IMR-90 (cell line): Measurements from ENCODE around the gene C1QL2. TPM values are rescaled to one million over a fixed set of nuclear protein-coding genes. Genes with fewer than 3 reads are reported as not detected.

ENCODE experiments used
- ATAC-seq: fragments of 200-7000 bp; cut with Tn5 transposase; 2 replicates; pipeline ENCODE4 v1.9.1; 2020; ENCODE audit warnings: low read depth, mild to moderate bottlenecking, moderate library complexity
- BruUV-seq: library from RNA; stranded (reverse); fragments of 400-500 nt; replicated peaks from 2 replicates; lab custom pipeline; 2021; lab: Mats Ljungman, UMichigan
- CTCF ChIA-PET: fragments of 300-600 bp; formaldehyde crosslinking; extraction: SDS; loops from one replicate; lab custom pipeline; 2021; ENCODE audit warnings: antibody characterized with exemption; lab: Yijun Ruan, JAX
- POLR2A ChIA-PET: fragments of 300-600 bp; sonication (Branson Sonifier 250); formaldehyde crosslinking; loops from one replicate; lab custom pipeline; 2022; ENCODE audit warnings: antibody characterized with exemption; ENCODE audit not compliant: unreplicated experiment; lab: Charles Lee
- DNase-seq: peaks from one replicate; pipeline ENCODE4 v3.0.0; 2013
- H2AFZ ChIP-seq: replicated peaks from 2 replicates; pipeline ENCODE3; 2013; ENCODE audit warnings: low read length, mild to moderate bottlenecking; ENCODE audit not compliant: poor library complexity
- H2AK5ac ChIP-seq: 2 replicates; pipeline ENCODE4 v1.6.1; 2013; ENCODE audit warnings: low read depth, low read length, inconsistent platforms
- H2AK9ac ChIP-seq: replicated peaks from 2 replicates; pipeline ENCODE3; 2013; ENCODE audit warnings: mild to moderate bottlenecking, low read depth, low read length, moderate library complexity; ENCODE audit not compliant: poor library complexity
- H2BK120ac ChIP-seq: 2 replicates; pipeline ENCODE4 v1.6.1; 2013; ENCODE audit warnings: low read depth, low read length, inconsistent platforms
- H2BK15ac ChIP-seq: 3 replicates; pipeline ENCODE4 v1.6.1; 2013; ENCODE audit warnings: low read depth, low read length, inconsistent platforms
- H2BK20ac ChIP-seq: 2 replicates; pipeline ENCODE4 v1.6.1; 2013; ENCODE audit warnings: low read depth, mild to moderate bottlenecking, inconsistent platforms, low read length, moderate library complexity
- H2BK5ac ChIP-seq: 2 replicates; pipeline ENCODE4 v1.6.1; 2013; ENCODE audit warnings: mild to moderate bottlenecking, low read depth, low read length, inconsistent platforms; ENCODE audit not compliant: poor library complexity, severe bottlenecking
- H3K14ac ChIP-seq: replicated peaks from 2 replicates; pipeline ENCODE4 v1.6.1; 2013; ENCODE audit warnings: low read depth, low read length, inconsistent platforms
- H3K18ac ChIP-seq: 2 replicates; pipeline ENCODE4 v1.6.1; 2013; ENCODE audit warnings: low read depth, low read length, control low read depth
- H3K23ac ChIP-seq: 2 replicates; pipeline ENCODE4 v1.6.1; 2013; ENCODE audit warnings: low read depth, low read length, inconsistent platforms
- H3K27ac ChIP-seq: 2 replicates; pipeline ENCODE4 v1.5.1; 2013; ENCODE audit warnings: mild to moderate bottlenecking, control low read depth, low read length; ENCODE audit not compliant: insufficient read depth
- H3K27me3 ChIP-seq: 2 replicates; pipeline ENCODE4 v1.6.1; 2013; ENCODE audit warnings: low read length; ENCODE audit not compliant: control insufficient read depth, insufficient read depth
- H3K36me3 ChIP-seq: 2 replicates; pipeline ENCODE4 v1.6.1; 2013; ENCODE audit warnings: low read length, mixed read lengths; ENCODE audit not compliant: control insufficient read depth, insufficient read depth
- H3K4ac ChIP-seq: 2 replicates; pipeline ENCODE4 v1.6.1; 2013; ENCODE audit warnings: low read depth, low read length, inconsistent platforms
- H3K4me1 ChIP-seq: 2 replicates; pipeline ENCODE4 v1.6.1; 2013; ENCODE audit warnings: low read length, mixed read lengths; ENCODE audit not compliant: control insufficient read depth, insufficient read depth
- H3K4me2 ChIP-seq: 2 replicates; pipeline ENCODE4 v1.6.1; 2013; ENCODE audit warnings: low read depth, mild to moderate bottlenecking, control low read depth, low read length, moderate library complexity
- H3K4me3 ChIP-seq: 2 replicates; pipeline ENCODE4 v1.5.1; 2013; ENCODE audit warnings: low read depth, mild to moderate bottlenecking, control low read depth, low read length, moderate library complexity; ENCODE audit not compliant: insufficient read depth
- H3K56ac ChIP-seq: 2 replicates; pipeline ENCODE4 v1.6.1; 2013; ENCODE audit warnings: low read length, inconsistent platforms; ENCODE audit not compliant: insufficient read depth; ENCODE audit errors: extremely low read depth
- H3K79me1 ChIP-seq, 2 experiments: 2 replicates each; pipeline ENCODE4 v1.6.1; 2013; ENCODE audit warnings: low read length in 2 of 2, inconsistent platforms in 1 of 2, low read depth in 1 of 2
- H3K9ac ChIP-seq: 2 replicates; pipeline ENCODE4 v1.6.1; 2013; ENCODE audit warnings: low read depth, low read length, control low read depth
- H3K9me1 ChIP-seq: 2 replicates; pipeline ENCODE4 v1.6.1; 2013; ENCODE audit warnings: low read length, inconsistent platforms; ENCODE audit not compliant: insufficient read depth
- H3K9me3 ChIP-seq: 2 replicates; pipeline ENCODE4 v1.6.1; 2013; ENCODE audit warnings: low read length; ENCODE audit not compliant: control insufficient read depth, insufficient read depth
- H4K20me1 ChIP-seq: 2 replicates; pipeline ENCODE4 v1.6.1; 2013; ENCODE audit warnings: low read length, inconsistent platforms; ENCODE audit not compliant: insufficient read depth
- H4K5ac ChIP-seq: 2 replicates; pipeline ENCODE4 v1.6.1; 2013; ENCODE audit warnings: mild to moderate bottlenecking, low read depth, low read length, control low read depth
- H4K8ac ChIP-seq, 2 experiments: 2 replicates each; pipeline ENCODE4 v1.6.1; 2013; ENCODE audit warnings: low read depth in 2 of 2, low read length in 2 of 2, control low read depth in 1 of 2, inconsistent platforms in 1 of 2
- H4K91ac ChIP-seq: 2 replicates; pipeline ENCODE4 v1.6.1; 2013; ENCODE audit warnings: low read depth, low read length, inconsistent platforms; ENCODE audit not compliant: insufficient read depth
- BHLHE40 ChIP-seq: fragments of 150-350 bp; IDR thresholded peaks from 2 replicates; pipeline ENCODE4 v1.6.1; 2016; ENCODE audit warnings: mild to moderate bottlenecking, low read depth, low read length
- CEBPB ChIP-seq: IDR thresholded peaks from 2 replicates; pipeline ENCODE4 v1.6.1; 2012; ENCODE audit warnings: low read depth, low read length, improper control_type of control experiment
- CHD1 ChIP-seq: IDR thresholded peaks from 2 replicates; pipeline ENCODE4 v1.6.1; 2012; ENCODE audit warnings: low read depth, low read length, improper control_type of control experiment
- CTCF ChIP-seq: conservative IDR thresholded peaks from 2 replicates; pipeline ENCODE4 v1.5.1; 2012; ENCODE audit warnings: mild to moderate bottlenecking, low read depth, low read length, improper control_type of control experiment
- ELK1 ChIP-seq: fragments of 150-350 bp; IDR thresholded peaks from 2 replicates; pipeline ENCODE4 v1.6.1; 2016; ENCODE audit warnings: low read depth, mild to moderate bottlenecking, low read length, moderate library complexity, borderline replicate concordance
- FOS ChIP-seq: fragments of 150-350 bp; IDR thresholded peaks from 2 replicates; pipeline ENCODE4 v1.6.1; 2016; ENCODE audit warnings: low read depth, low read length
- MAFK ChIP-seq: IDR thresholded peaks from 2 replicates; pipeline ENCODE4 v1.6.1; 2012; ENCODE audit warnings: low read depth, low read length, improper control_type of control experiment
- MAZ ChIP-seq: IDR thresholded peaks from 2 replicates; pipeline ENCODE4 v1.6.1; 2012; ENCODE audit warnings: low read depth, mild to moderate bottlenecking, low read length, improper control_type of control experiment, moderate library complexity, borderline replicate concordance
- MXI1 ChIP-seq: IDR thresholded peaks from 2 replicates; pipeline ENCODE4 v1.6.1; 2012; ENCODE audit warnings: low read depth, mild to moderate bottlenecking, low read length, moderate library complexity, borderline replicate concordance
- NFE2L2 ChIP-seq: fragments of 150-350 bp; IDR thresholded peaks from 2 replicates; pipeline ENCODE4 v1.6.1; 2016; ENCODE audit warnings: low read depth, mild to moderate bottlenecking, low read length
- POLR2A ChIP-seq: IDR thresholded peaks from 2 replicates; pipeline ENCODE4 v1.6.1; 2012; ENCODE audit warnings: mild to moderate bottlenecking, low read depth, low read length
- RAD21 ChIP-seq: IDR thresholded peaks from 2 replicates; pipeline ENCODE4 v1.6.1; 2012; ENCODE audit warnings: low read length, improper control_type of control experiment
- RCOR1 ChIP-seq: IDR thresholded peaks from 2 replicates; pipeline ENCODE4 v1.6.1; 2012; ENCODE audit warnings: mild to moderate bottlenecking, low read length, improper control_type of control experiment; ENCODE audit not compliant: insufficient replicate concordance
- RFX5 ChIP-seq: IDR thresholded peaks from 2 replicates; pipeline ENCODE4 v1.8.0; 2012; ENCODE audit warnings: low read depth, mild to moderate bottlenecking, low read length, moderate library complexity
- SMC3 ChIP-seq: fragments of 150-350 bp; IDR thresholded peaks from 2 replicates; pipeline ENCODE4 v1.6.1; 2016; ENCODE audit warnings: low read depth, mild to moderate bottlenecking, antibody characterized with exemption, low read length, moderate library complexity
- USF2 ChIP-seq: fragments of 150-350 bp; IDR thresholded peaks from 2 replicates; pipeline ENCODE4 v1.6.1; 2017; ENCODE audit warnings: mild to moderate bottlenecking, antibody characterized with exemption, low read length, low read depth
- whole genome bisulfite sequencing, 2 experiments: methylation state at CpG; one replicate each; pipeline versions ENCODE4 v1.1.5 to v1.1.7; 2013; ENCODE audit warnings: missing lambda C conversion rate in 2 of 2; ENCODE audit not compliant: insufficient read length in 1 of 2; ENCODE audit errors: extremely low coverage in 2 of 2; 5-methylcytosine and 5-hydroxymethylcytosine counted together
- dilution Hi-C: fragments of 300-500 bp; cut with HindIII; formaldehyde crosslinking; loops from one replicate; pipeline ENCODE4 v1.14.3; 2018; ENCODE audit warnings: low sequenced_read_pairs; ENCODE audit not compliant: unreplicated experiment
- in situ Hi-C: fragments of 300-500 bp; cut with MboI; formaldehyde crosslinking; loops from 3 replicates; pipeline ENCODE4 v1.14.3; 2019; ENCODE audit warnings: low sequenced_read_pairs, inconsistent platforms, mixed read lengths
- intact Hi-C: fragments of 100-400 bp; cut with micrococcal nuclease; formaldehyde crosslinking; loops from 2 replicates; pipeline ENCODE4 v1.10.0; 2022
- polyA plus RNA-seq, 3 experiments: library from polyadenylated mRNA; depleted of rRNA; stranded (reverse); fragments of >200 nt; gene quantifications; 2 replicates each; pipeline ENCODE4 v1.2.3, GENCODE V29; 2012; ENCODE audit warnings: low replicate concordance in 1 of 3
- total RNA-seq: library from RNA; depleted of rRNA; stranded (reverse); fragments of >200 nt; gene quantifications from 2 replicates; pipeline ENCODE4 v1.2.3, GENCODE V29; 2012

Gene C1QL2
- total and polyA plus RNA-seq, 2 of the 4 experiments (the other 2 are of a cell fraction): not detected

- CTCF ChIA-PET: no interaction called here
- H3K23ac ChIP-seq: no peak overlapping the region
- H4K5ac ChIP-seq: no peak overlapping the region
- no peak overlapping the region for H3K9ac ChIP-seq
- H3K18ac ChIP-seq: no peak overlapping the region
- H3K4me1 ChIP-seq: no peaks in the 10 kb centered on the region
- H3K79me1 ChIP-seq: no peaks in the 10 kb centered on the region
- H4K8ac ChIP-seq: no peak overlapping the region
- H2AK9ac ChIP-seq: no peak overlapping the region
- dilution Hi-C loops (no loop called here), in situ Hi-C loops (loop anchor here (25.0 kb wide), 1 partner anchor 108 kb away; no protein-coding TSS in a partner anchor), intact Hi-C loops (no loop called here)
- no peak overlapping the region for H2AK5ac ChIP-seq
- H3K9me1 ChIP-seq: no peaks in the 10 kb centered on the region
- ATAC-seq: no peak
- no peak overlapping the region for H2AFZ ChIP-seq
- no peak overlapping the region for H4K91ac ChIP-seq
- H3K9me3 ChIP-seq: no peaks in the 10 kb centered on the region
- no peaks in the 10 kb centered on the region for H3K36me3 ChIP-seq
- peaks cover 55% of the 10 kb centered on the region for H3K27me3 ChIP-seq
- no peak overlapping the region for H3K27ac ChIP-seq
- POLR2A ChIA-PET: no interaction called here
- no peaks in the 10 kb centered on the region for H4K20me1 ChIP-seq
- H3K4ac ChIP-seq: no peak overlapping the region
- no peak overlapping the region for H2BK15ac ChIP-seq
- no CpG with 5 or more reads among the region's 9 CpGs for WGBS, 2 experiments
- H3K4me3 ChIP-seq: no peak overlapping the region
- no peak overlapping the region for H3K4me2 ChIP-seq
- no peak overlapping the region for H2BK5ac ChIP-seq
- TF ChIP-seq FOS (no peak), NFE2L2 (no peak), CEBPB (no peak), MAFK (no peak), SMC3 (no peak), POLR2A (no peak), RFX5 (no peak), MXI1 (no peak), USF2 (no peak), RCOR1 (no peak), CTCF (no peak), BHLHE40 (no peak), RAD21 (no peak), MAZ (no peak), CHD1 (no peak), ELK1 (no peak)
- no peak overlapping the region for H2BK20ac ChIP-seq
- DNase-seq: no peak
- H2BK120ac ChIP-seq: no peak overlapping the region
- H3K14ac ChIP-seq: no peak overlapping the region
- H3K56ac ChIP-seq: no peak overlapping the region
- BruUV-seq: no TSS peak
Observed at GRCh38 chr2:119154076-119154475, 4.5 kb downstream of the C1QL2 start.
